Activated CD4-positive, alpha-beta T cell treated with anti-CD3 and anti-CD28 coated beads, Interleukin-2, amount 50 U/mL, for 1 hour (primary cell): ENCODE measurements around the gene GAST.

Source experiments
- DNase-seq: peaks from one replicate; pipeline ENCODE4 v3.0.0-alpha.2; 2020

The GAST gene

DNA sequence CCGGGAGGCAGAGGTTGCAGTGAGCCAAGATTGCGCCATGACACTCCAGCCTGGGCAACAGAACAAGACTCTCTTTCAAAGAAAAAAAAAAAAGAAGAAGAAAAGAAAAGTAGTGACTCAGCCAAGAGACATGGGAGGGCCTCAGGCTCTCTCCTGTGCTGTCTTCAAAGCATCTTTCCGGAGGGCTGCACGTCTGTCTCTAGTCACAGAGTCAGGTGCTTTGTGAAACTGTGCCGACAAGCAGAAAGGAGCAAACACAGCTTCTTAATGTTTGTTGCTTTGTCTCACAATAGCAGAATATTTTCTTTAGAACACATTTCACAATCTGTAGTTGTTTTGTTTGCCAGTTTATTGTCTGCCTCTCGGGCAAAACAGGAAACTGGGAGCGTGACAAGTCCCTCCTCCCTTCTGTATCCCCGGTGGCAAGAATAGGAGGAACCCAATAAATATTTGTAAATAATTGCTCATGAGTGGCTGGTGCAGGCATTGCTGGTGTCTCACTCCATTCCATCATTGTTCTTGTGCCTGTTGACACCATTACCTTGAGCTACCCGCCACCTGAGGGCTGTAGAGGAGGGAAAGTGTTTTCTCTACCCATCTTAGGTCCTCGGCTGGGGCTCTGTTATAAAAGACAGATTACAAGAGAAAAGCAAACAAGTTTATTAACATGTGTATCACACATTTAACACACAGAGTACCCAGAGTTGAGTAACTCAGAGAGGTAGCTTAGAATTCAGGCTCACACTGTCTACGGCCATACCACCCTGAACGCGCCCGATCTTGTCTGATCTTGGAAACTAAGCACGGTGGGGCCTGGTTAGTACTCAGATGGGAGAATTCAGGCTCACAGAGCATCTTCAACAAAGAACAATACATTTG lies 5.5 kb downstream of the GAST start:
- DNase-seq, result no peak

DNA sequence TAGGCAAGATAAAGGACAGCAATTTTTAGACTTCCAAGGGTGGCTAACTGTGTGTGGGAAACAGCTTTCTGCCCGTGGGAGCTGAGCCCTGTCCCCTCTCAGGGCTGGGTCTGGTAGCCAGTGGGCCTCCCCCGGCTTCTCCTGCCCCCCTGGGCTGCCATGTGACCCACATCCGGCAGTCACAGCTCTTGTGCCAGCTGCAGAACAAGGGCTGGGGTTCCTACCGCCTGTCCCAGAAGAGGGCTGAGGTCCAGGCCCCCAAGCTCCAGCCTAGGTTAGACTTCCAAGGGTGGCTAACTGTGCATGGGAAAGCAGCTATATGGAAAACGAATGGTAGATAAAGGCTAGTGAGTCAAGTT lies 6.1 kb downstream of the GAST start:
- no peak for DNase-seq

DNA sequence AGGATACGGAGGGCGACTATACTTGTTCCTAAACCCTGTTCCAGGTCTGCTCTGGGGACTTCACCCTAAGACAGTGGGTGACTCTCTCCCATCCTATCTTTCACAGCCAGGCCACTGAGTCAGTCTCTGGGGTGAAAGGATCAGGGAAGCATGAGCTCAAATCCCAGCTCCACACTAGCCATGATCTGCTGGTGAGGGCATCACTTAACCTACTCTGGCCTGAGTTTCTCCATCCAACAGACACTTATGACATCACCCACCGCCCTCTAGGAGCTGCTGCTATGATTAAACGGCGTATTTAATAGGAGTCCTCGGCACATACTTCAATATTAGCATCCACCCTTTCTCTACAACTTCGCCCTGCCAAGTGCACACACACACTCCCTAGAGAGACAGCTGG lies 10.1 kb downstream of the GAST start:
- no peak for DNase-seq

DNA sequence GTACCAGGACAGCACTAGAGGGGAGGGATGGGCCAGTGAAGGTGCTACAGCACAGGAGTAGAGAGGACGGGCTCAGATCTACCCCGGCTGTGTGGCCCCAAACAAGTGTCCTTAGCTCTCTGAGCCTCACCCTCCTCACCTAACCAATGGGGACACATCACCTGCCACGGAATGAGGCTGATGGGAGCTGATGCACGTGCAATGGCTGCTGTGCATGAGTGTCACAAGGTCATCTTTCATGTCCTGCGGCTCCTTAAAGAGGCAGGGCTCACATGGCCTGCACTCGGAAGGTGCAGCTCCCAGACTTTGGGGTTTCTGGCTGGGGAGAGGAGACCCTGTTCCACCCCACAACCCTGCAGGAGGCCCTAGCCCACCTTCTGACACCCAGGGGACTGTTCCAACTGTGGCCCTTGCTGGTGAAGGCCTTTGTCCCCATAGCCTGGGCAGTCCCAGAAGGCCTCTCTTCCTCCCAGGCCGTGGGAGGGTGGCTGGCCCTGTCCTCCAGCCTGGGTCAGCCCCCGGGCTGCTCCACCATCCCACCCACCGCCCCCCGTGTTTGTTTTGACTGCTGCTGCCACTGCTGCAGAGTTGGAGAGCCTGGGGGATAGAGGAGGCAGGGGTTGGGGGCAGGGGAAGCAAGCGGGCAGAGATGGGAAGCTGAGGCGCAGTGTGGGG lies 11.8 kb downstream of the GAST start:
- DNase-seq, result no peak

DNA sequence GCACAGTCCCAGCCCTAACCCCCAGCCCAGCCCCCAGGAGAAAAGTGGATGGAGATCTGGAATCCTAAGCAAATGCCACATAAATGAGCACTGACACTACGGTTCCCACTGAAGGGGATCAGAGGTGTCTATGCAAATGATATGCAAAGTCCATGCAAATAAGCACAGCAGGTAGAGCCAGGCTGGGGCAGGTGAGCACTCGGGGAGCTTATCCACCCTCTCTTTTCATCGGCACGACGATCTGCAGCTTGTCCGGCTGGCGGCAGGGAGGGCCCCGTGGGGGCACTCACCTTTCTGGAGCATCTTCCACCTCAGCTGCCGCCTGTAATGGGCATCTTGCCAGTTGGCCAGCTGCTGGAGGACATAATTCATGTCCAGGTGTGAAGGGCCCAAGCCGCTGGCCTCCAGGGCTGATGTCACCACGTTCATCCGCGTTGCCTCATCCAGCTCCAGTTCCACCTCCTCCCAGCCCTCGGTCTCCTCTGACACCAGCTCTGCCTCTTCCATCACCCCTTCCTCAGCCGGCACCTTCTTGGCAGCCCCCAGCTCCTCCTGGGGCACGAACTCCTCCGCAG lies 12.4 kb downstream of the GAST start:
- no peak for DNase-seq

DNA sequence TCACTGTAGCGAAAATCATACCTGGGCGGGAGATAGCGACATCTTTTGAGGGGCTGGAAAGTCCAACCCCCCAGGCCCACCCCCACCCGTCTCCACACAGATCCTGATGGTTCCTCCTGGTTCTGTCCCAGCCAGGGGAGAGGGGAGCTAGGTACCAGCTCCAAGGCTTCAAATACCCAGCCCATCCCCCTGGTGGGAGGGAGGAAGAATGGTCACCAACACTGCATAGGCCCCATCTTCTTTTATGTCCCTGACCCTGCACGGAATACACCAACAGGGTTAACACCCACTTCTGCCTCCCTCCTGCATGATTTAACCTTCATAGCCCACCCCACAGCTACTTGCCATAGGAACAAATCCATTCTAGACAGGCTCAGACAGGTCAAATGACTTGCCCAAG lies 13.0 kb downstream of the GAST start:
- DNase-seq, result no peak

DNA sequence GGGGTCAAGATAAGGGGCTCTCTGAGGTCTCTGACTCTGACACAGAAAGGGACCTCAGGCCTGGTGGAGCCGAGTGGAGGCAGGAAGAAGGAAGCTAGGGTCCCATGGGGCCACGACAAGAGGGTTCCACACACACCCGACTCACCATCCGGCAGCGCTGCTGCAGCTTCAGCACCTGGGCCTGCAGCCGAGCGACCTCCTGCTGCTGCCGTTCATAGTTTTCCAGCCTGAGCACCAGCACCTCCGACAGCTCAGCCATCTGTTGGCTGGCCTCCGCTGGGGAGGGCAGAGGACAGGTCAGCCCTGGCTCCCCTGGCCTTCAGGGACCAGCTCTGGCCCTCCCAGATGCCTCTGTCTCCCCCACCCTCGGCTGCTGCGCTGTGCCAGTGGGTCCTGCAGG lies 15.9 kb downstream of the GAST start:
- no peak for DNase-seq

DNA sequence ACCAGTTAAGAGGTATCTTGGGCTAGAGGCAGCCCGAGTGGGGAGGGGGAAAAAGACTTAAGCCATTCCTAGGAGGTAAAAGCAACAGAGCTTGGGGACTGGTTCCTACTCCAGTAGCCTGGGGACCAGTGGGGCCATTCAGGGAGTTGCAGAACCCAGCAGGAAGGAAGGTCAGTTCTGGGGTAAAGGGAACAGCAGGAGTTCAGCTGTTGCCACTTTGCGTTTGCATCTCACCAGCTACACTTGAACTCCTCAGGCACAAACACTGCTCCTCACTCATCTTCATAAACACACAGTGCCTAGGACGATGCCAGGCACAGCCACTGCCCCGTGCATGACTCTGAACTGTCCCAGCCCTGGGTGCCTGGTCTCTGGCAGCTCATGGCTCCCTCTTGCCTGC lies 18.3 kb downstream of the GAST start:
- no peak for DNase-seq

DNA sequence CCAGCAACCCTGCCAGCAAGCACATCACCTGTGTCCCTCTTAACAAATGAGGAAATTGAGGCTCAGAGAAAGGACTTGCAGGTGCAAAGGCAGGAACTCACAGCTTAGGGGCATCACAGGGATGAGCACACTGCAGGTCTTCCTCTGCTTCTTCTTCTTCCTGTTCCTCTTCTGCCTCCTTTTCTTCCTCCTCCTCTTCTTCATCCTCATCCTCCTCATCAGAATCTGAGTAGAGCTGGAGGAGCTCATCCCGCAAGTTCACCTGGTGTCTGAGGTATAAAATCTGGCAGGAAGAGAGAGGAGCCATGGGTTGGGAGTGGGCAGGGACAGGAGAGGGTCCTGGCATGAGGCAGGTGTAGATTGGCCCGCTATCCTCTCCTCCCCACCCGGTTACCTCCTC lies 19.7 kb downstream of the GAST start:
- no peak for DNase-seq

DNA sequence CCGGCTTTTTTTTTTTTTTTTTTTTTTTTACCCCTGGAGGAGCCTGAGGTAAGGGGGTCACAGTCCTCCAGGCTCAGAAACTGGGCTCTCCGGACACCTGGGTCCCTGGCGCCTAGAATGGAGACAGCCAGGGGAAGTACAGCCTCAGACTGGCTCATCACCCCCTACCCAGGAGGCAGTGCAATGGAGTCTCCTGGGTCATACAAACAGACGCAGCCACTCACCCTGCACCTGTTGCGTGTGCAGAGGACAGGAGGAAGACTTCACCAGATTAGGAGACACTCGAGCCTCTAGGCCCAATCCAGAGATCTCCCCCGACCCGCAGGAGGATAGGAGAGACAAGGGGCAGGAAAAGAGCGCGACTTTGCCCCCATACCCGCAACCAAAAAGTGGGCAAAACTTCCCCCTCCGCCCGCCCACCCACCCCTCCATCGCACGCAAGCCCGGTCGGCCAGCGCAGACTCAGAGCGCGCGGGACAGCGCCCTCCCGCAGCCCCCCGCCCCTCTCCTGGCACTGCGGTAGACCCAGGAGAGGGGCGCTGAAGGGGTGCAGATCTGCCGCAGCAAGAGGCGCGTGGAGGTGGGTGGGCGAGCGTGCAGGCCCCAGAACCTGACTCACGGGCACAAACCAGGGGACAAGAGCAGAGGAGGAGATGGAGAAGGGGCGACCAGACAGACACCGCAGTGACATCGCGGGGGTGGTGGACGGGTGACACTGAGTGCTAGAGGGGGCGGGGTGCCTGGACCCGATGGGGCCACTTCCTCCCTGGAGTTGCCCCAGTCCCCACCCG lies 21.4 kb downstream of the GAST start:
- no peak for DNase-seq

DNA sequence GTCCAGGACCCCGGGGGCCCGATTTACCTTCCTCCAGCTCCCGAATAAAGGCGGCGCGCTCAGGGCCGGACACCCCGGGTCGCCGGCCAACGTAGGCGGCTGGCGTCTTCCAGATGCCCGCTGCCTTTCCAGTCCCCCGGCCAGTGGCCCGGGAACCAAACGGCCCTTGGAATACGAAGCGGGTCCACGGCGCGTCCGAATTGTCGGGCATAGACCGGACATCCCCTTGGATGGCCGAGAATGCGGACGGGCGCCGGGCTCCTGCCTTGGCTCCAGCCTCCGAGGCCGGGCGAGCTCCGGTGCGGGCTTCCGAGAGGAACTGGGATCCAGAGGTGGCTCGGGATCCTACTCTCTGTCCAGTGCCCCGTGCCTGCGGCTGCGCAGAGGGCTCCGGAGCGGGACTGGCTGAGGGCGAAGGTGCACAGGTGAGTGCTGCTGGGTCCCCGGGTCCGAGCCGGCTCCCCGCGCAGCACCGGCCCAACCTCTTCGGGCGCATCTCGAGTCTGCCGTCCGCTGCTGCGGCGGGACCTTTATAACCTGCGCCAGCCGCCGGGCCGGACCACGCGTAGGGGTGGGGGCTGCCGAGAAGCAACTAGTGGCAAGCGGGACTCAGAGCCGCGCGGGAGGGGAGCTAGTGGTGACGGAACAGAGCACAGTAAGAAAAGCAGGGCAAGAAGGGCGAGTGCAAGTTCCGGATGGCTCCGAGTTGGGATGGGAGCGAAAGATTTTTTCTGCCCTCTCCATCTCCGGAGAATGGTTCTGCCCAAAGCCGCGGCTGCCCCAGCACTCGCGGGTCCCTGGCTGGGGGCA lies 22.2 kb downstream of the GAST start, which contains the start of gene HAP1:
TSS of gene HAP1 (minus strand) at position 505 of the 810 bp plus-strand sequence. CDS start at position 496, 9 bp downstream.
- DNase-seq, result peak; percentile 10

DNA sequence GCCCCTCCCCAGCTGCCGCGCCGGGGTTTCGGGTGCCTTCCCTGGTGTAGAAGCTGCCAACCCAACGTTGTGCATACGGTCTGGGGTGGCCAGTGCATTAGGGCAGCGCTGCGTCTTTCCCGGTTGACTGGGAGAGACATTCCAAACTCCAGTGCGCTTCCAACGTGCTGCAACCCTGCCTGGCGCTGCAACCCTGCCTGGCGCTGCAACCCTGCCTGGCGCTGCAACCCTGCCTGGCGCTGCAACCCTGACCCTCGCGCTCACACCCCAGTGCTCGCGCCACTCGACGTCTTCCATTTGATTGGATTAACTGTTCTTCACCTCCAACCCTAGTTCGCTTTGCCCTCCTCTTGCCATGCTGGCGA lies 22.8 kb downstream of the GAST start:
- no peak for DNase-seq

DNA sequence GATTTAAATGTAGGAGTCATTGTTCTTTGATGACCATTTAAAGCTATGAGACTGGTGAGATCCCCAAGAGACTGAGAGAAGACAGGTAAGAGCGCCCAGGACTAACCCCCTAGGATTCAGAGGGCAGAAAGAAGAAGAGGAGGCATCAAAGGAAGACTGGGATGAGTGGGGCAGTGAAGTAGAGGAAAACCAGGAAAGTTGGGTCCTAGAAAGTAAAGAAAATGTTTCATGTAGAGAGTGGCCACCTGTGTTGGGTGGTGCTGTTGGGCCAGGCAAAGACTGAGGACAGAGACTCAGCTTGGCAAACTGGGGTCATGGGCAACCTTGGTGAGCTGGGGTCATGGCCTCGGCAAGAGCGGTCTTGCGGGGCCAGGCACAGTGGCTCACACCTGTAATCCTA lies 23.6 kb downstream of the GAST start:
- DNase-seq, result no peak

DNA sequence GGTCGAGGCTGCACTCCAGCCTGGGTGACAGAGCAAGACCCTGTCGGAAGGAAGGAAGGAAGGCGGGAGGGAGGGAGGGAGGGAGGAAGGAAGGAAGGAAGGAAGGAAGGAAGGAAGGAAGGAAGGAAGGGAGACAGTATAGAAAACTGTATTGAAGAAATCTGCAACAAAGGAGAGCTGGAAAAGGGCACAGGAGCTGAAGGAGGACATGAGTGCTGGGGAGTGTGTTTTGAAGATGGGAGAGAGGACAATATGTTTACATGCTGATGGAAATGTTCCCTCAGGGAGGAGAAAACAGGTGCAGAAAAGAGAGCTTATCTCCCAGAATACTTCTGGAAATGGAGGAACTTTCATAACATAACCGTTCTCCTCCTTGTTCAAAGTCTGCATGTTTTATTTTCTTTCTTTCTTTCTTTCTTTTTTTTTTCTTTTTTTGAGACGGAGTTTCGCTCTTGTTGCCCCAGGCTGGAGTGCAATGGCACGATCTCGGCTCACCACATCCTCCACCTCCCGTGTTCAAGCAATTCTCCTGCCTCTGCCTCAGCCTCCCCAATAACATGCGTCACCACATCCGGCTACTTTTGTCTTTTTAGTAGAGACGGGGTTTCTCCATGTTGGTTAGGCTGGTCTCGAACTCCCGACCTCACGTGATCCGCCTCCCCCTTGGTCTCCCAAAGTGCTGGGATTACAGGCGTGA lies 25.0 kb downstream of the GAST start:
- no peak for DNase-seq

DNA sequence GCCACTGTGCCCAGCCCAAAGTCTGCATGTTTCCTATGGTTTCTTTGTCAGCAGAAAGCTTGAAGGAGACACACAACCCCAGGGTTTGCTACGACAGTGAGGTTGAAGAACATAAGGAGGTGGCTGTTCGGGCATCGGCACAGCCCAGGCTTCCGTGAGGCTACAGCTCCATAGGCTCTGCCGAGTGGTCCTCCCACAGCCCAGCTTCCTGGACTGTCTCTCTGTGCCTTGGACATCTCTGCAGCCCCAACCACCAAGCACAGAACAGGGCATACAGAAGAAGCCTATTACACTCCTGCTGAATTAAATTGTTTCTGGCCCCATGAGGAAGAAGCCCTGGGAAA lies 25.5 kb downstream of the GAST start:
- DNase-seq, result no peak

DNA sequence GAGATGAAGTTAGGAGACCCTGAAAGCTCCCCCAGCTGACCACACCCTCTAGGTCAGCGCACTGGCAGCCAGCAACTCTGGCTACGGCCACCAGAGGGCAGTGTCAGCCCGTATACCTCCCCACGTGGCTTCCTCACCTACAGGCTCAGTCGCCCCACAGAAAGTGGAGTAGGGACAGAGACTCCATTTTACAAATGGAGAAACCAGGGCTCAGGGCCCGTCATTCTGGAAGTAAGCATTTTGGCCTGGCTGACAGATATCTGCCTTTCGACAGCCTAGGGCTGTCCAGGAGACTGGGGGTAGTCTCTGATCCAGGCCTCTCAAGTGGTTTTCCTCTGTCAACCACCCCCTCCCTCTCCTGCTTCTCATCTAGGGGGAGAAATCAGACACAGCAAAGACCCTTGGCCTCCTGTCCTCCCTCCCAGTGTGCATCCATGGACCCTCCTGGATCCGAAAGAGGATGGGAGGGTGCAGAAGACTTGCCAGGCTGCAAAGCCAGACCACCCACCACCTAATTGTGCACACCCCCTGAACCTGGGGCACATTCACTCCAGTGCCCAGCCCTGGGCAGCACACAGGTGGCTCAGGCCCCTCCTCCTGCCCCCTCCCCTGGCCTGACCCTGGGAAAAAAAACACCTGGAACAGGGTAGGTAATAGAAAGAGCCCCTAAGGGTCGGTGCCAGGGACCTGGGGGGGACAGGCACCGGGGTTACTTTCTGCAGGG lies 26.1 kb downstream of the GAST start:
- peak; percentile 76 for DNase-seq

DNA sequence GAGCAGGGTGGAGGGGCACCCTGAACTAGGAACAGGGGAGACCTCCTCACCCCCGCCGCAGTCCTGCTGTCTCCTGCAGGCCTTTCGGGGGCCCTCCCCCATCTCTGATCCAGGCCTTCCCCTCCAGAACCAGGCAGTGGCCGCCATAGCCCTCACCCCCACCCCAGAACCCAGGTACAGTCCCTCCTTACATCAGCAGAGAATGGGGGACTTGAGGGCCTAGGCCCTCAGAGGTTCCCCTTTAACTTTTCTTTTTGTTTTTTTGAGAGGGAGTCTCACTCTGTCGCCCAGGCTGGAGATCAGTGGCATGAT lies 26.6 kb downstream of the GAST start:
- no peak for DNase-seq

DNA sequence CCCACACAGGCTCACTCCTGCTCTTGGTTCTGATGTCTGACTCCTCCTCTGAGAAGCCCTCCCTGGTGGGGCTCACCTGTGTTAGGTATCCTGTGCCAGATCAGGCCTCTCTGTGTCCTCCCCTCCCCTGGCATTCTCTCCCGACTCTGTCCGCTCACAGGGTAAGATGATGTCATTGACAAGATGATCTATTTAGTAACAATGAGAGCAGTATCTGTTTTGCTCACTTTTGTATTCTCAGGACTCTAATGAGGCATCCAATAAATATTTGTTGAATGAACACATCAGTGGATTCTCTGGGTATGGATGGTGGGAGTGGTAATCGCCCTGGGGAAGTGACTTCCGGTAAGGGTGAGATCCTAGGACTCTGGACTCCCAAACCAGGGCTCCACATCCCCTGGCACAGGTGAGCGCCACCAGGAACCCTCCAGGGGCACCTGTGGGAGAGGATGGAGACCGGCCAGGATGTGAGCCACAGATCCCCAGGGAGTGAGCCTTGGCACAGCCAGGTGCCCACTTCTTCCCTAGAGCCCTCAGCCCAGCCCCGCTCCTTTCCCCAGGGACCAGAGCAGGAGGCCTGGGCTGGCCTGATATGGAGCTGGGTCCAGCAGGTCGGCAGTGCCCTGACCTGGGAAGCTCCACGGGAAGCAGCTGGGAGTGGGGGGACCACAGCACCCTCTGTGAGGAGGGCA lies 27.7 kb downstream of the GAST start:
- DNase-seq, result no peak

DNA sequence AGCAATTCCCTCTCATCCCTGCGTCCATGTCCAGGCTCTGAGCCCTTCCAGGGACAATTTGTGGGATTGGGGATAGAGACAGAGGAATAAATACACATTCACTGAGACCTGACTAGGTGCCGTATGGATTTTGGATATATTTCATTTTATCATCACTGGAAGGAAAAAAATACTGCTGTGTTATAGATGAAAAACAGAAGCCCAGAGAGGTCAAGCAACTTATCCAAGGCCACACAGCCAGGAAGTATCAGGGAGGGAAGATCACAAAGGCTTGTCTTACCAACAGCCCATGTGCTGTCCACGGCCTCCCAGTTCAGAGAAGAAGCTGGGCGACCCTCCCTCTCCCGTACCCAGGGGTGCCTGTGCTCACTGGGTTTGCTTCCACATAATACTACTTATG lies 28.4 kb downstream of the GAST start:
- no peak for DNase-seq

DNA sequence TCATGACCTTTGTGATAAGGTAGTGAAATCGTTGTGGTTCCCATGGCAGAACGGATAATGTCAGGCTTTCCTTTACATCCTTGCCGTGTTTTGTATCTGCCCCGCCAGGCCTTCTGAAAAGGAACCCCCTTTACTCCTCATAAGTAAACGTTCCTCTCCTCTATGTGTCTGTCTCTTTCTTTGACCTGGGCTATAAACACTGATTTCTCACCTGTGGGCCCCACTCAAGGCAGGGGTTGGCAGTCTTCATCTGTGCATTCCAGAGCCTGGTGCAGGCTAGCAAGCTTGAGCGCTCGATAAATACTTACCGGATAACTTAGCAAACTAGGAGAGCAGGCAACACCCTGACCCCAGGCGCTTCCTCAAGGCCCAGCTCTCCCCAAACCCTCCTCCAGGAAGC lies 29.6 kb downstream of the GAST start:
- no peak for DNase-seq

DNA sequence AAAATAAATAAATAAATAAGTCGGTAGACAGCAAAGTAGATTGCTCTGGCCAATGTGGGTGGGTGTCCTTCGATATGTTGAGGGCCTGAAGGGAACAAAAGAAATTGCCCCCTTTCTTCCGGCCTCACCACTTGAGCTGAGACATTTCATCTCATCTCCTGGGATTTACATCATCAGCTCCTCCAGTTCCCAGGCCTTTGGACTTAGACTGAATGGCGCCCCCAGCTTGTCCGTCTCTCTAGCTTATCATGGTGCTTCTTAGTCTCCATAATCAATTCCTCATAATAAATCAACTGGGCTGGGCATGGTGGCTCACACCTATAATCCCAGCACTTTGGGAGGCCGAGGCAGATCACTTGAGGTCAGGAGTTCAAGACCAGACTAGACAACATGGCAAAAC lies 36.1 kb downstream of the GAST start:
- no peak for DNase-seq
